22Rv1 (cell line): ENCODE measurements around the gene STUB1.
A peak's percentile ranks its signal among the peaks of the same experiment; 100 is the strongest.

Experiments used
- H3K27ac ChIP-seq: fragments of 450-650 bp; 2 replicates; pipeline ENCODE4 v1.5.1; 2017
- ZFX ChIP-seq: fragments of 450-650 bp; IDR thresholded peaks from 2 replicates; pipeline ENCODE4 v1.6.1; 2017; ENCODE audit warnings: antibody characterized with exemption, borderline replicate concordance
- TF ChIP-seq, protein P1 (sequence below): fragments of 450-650 bp; IDR thresholded peaks from 2 replicates; pipeline ENCODE4 v1.5.1; 2017; ENCODE audit warnings: mild to moderate bottlenecking

STUB1 gene

DNA sequence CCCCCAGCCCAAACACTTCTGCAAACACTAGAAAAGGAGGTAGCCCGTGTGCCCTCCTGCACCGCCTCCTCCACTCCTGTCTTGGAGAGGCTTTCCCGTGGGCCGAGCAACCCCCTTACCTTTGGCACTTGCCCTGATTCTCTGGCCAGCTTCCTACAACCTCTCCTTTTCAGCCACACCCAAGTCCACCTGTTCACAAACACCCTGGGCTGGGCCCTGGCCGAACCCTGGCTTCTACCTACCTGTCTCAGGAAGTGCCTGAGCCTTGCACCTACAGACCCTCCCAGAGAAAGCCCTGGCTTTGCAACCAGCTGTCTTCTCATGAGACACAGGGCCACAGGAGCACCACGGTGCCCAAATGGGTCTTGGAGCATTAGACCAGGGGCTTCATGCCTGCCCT is 38.7 kb downstream of the STUB1 start:
- H3K27ac ChIP-seq: peak overlapping the region; percentile 98
- no peak for TF ChIP-seq ZFX
- TF ChIP-seq, protein P1, sequence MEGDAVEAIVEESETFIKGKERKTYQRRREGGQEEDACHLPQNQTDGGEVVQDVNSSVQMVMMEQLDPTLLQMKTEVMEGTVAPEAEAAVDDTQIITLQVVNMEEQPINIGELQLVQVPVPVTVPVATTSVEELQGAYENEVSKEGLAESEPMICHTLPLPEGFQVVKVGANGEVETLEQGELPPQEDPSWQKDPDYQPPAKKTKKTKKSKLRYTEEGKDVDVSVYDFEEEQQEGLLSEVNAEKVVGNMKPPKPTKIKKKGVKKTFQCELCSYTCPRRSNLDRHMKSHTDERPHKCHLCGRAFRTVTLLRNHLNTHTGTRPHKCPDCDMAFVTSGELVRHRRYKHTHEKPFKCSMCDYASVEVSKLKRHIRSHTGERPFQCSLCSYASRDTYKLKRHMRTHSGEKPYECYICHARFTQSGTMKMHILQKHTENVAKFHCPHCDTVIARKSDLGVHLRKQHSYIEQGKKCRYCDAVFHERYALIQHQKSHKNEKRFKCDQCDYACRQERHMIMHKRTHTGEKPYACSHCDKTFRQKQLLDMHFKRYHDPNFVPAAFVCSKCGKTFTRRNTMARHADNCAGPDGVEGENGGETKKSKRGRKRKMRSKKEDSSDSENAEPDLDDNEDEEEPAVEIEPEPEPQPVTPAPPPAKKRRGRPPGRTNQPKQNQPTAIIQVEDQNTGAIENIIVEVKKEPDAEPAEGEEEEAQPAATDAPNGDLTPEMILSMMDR: no peak

DNA sequence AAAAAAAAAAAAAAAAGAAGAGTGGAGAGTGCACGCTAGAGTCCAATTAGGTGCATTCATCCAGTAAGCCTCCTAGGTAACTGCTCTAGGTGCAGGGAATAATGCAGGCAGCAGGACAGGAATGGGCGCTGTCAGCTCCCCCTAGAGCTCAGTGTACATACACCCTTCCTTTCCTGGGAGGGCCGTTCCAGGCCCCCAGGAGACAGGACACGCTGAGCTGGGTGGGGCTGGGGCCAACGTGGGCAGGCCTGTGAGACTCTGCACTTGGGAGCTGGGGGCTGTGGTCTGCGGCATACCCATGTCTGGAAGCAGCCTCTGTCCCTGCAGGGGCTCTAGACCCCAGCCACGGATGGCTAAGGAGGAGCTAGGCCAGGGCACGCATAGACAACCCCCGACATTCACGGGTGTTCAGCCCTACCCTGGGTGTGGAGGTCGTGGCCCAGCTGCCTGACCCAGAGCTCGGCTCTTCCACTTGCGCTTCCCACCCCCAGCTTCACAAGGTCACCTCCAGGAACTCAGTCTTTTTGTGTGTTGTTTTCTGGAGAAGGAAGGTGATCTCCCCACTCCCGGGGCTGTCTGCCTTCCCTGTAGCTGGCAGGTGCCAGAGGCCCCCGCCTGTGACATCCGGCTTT is 39.7 kb downstream of the STUB1 start:
- peak overlapping the region; percentile 98 for H3K27ac ChIP-seq
- no peak for TF ChIP-seq ZFX
- TF ChIP-seq, protein P1: peak; percentile 38; the same call in 1 of the 2 replicates

DNA sequence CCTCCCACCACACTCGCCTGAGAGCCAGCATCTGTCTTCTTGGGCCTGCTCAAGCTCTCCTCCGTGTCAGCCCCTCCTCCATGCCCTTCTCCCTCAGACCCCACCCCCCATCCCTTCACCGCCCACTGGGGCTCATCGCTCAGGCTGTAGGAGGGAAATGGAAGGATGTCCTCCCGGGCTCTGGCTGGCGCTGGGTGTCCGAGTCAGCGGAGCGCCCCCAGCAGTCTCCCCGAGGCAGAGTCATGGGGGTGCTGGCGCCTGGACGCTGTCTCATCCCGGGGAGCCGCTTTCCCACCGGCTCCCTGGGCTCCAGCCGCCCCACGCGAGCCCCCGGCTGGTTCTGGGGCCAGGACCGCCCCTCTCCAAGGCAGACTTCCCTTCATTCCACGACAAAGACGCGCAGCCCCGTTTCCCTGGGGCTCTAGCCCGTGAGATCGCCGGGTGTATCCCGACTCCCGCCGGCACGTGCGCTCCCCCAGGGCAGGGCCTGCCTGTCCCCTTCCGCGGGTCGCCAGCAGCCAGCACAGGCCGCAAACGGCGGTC is 40.3 kb downstream of the STUB1 start:
- H3K27ac ChIP-seq: peak overlapping the region; percentile 98
- no peak for TF ChIP-seq ZFX
- TF ChIP-seq, protein P1: no peak

DNA sequence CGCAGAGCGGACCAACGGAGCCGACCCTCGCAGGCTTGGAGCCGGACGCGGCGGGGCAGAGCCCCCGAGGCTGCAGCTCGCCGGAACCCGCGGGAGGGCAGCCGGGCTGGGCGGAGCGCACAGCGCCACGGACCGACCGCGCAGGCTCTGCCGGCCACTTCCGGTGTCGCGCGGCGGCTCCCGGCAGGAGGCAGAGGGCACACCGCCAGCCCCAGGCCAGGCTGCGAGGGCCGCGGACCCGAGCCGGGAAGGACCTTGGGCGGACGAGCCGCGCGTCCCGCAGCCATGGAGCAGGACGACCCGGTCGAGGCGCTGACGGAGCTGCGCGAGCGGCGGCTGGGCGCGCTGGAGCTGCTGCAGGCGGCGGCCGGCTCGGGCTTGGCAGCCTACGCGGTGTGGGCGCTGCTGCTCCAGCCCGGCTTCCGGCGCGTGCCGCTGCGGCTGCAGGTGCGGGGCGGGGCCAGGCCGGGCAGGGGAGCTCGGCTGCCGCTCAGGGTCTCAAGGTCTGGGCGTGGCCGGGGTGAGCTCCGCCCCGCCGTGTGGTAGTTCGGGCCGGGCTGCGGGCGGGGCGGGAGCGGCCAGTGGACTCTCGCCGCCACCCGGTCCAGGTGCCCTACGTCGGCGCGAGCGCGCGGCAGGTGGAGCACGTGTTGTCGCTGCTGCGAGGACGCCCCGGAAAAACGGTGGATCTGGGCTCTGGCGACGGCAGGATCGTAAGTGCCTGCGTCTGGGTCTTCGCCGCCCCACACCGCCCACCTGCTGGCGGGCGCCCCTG is 41.0 kb downstream of the STUB1 start, which contains the start of gene ANTKMT:
TSS of gene ANTKMT (plus strand) at position 157 of the 775 bp plus-strand sequence. CDS start at position 286, 129 bp downstream.
- no peak for TF ChIP-seq ZFX
- TF ChIP-seq, protein P1: peak; percentile 6; the same call in 1 of the 2 replicates
- H3K27ac ChIP-seq: peak within 1 kb of the TSS; percentile 98

DNA sequence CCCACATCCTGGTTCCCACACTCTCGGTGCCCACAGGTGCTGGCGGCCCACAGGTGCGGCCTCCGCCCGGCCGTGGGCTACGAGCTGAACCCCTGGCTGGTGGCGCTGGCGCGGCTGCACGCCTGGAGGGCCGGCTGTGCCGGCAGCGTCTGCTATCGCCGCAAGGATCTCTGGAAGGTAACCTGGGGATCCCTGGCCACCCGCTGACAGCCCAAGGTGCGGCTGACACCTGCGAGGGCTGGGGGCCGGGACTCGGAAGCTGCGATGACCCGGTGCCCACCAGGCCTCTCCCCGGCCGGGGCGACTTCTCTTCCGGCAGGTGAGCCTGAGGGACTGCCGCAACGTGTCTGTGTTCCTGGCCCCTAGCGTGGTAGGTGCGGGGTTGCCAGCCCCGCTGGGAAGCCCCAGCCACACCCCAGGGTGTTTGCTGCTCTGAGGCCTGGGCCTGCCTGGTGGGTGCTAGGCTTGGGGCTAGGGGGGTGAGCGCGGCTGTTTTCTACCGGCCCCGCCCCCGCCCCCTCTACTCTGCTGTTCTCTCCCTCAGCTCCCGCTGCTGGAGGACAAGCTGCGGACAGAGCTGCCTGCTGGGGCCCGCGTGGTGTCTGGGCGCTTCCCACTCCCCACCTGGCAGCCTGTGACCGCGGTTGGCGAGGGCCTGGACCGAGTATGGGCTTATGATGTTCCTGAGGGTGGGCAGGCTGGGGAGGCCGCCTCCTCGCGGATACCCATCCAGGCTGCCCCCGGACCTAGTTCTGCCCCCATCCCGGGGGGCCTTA is 41.7 kb downstream of the STUB1 start:
- TF ChIP-seq, protein P1: no peak
- TF ChIP-seq ZFX: no peak
- H3K27ac ChIP-seq: peak overlapping the region; percentile 99

DNA sequence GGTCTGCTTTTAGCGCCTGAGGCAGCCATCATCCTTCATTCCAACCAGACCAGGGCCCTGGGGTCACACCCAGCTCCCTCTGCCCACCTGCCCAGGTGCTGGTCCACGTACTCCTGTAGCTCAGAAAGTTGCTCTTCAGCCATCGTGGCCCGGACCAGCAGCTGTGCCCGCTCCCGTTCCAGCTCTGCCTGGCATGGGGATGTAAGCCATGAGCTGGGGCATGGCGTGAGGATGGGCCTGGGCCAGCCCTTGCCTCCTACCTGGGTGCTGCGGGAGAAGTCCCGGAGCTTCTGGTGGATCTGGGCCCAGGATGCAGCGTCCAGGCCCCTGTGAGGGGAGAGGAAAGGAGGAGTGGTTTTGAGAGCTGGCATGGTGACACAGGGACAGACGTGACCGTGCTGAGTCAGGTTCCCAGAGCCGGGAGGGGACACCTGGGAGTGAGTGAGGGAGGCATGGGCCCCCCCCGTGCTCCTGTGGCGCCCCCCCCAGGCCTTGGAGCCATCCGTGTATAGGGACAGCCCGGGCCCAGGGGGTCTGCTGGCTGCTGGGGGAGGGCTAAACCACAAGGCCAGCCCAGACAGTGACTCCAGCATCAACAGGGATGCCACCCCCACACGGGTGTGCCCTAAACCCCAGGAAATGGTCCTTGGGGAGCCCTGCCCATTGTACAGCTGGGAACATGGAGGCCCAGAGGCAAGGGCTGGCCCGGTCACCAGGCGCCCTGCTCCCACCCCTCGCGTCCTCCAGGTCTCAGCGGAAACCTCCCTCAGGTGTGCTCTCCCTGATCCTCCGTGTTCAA is 42.8 kb downstream of the STUB1 start:
- peak overlapping the region; percentile 99; the same call in 1 of the 2 replicates for H3K27ac ChIP-seq
- TF ChIP-seq, protein P1: no peak
- no peak for TF ChIP-seq ZFX
